ENCODE results near the gene PRSS56.

DNA sequence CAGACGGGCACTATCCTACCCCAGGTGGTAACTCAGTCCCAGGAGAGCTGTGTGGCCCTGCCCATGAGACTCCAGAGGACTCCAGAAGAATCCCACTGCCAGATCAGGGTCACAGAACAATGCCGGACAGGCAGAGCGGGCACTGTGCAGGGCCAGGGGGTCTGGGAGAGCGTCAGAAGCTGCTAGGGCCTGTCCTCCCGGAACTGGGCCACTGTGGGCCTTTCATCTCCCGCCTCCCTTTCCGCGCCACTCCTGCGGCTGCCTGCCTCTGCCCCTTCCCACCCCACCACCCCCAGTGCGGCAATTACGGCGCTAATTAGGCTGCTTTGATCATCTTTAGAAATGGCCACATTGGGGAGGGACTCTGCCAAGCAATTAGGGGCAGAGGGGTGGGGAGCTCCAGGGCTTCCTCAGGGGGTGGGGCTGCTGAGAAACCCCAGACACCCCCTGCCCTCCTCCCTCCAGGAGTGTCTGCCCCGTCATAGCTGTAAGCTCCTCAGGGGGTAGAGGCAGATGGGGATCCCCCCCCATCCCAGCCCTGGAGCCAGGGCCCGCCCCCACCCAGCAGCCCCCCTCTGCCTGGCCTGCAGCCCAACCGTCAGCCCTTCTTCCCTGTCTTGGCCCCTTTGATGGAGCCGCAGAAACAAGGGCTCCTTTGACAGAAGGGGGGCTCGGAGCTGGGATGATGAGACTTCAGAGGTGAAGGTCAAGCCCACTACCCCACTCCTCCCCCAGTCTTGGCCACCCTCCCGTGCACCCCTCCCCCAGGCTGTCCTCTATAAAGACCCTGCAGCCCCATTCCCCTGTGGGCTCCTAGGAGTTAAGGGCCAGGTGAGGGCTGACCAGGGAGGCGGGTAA, at the start of gene PRSS56:
- no peak for TF ChIP-seq CTCF (IDR thresholded peaks at IDR 0.05)
- no peak for TF ChIP-seq POLR2A (IDR thresholded peaks at IDR 0.05)

Measured in thyroid gland (tissue), 4 donors.